ENCODE results near the gene HSPH1. TPM values are rescaled to one million over a fixed set of nuclear protein-coding genes. Genes with fewer than 3 reads are reported as not detected.
"Not testable (repeated sequence)": the region's sequence is repeated elsewhere in the genome, so short reads cannot be mapped to it uniquely, and the experiment has no call there.

The HSPH1 gene
- total RNA-seq, 4 donors from 2014 or later = 33.4 to 48.2 (median 42.1) TPM

DNA sequence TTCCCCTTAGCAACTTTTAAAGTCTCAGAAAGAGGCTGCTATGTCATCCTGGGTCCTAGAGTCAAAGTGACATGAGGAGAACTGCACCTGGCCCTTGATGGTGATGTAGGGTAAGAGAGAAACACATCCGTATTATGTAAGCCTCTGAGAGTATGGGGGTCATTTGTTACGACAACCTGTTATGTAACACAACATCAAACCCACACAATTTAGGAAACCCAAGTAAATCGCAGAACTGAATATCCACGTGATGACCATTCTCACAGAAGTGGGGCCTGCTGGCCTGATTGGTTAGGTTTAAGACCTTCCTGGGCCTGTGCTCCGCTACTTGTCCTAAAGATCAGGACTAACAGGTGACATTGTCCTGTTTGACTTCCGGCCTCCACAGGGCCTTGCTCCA lies 22.7 kb upstream of the HSPH1 start:
- H3K36me3 ChIP-seq = no peaks in the 10 kb centered on the region
- TF ChIP-seq POLR2AphosphoS5 (IDR thresholded peaks at IDR 0.05) = no peak
- no peak for TF ChIP-seq EP300 (IDR thresholded peaks at IDR 0.05)
- no peak for TF ChIP-seq POLR2A (IDR thresholded peaks at IDR 0.05; ENCODE audit: low read depth)
- TF ChIP-seq, protein P1, sequence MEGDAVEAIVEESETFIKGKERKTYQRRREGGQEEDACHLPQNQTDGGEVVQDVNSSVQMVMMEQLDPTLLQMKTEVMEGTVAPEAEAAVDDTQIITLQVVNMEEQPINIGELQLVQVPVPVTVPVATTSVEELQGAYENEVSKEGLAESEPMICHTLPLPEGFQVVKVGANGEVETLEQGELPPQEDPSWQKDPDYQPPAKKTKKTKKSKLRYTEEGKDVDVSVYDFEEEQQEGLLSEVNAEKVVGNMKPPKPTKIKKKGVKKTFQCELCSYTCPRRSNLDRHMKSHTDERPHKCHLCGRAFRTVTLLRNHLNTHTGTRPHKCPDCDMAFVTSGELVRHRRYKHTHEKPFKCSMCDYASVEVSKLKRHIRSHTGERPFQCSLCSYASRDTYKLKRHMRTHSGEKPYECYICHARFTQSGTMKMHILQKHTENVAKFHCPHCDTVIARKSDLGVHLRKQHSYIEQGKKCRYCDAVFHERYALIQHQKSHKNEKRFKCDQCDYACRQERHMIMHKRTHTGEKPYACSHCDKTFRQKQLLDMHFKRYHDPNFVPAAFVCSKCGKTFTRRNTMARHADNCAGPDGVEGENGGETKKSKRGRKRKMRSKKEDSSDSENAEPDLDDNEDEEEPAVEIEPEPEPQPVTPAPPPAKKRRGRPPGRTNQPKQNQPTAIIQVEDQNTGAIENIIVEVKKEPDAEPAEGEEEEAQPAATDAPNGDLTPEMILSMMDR (IDR thresholded peaks at IDR 0.05) = no peak
- intact Hi-C loops (cut with DNase I) = no loop called here
- no peak overlapping the region for H3K4me3 ChIP-seq
- H3K27me3 ChIP-seq = no peaks in the 10 kb centered on the region
- no peak overlapping the region for H3K27ac ChIP-seq (replicated peaks in 1 of 4)
- no peak for DNase-seq (ENCODE audit: extremely low spot score)
- WGBS = 79% methylated on average over 5 of the region's 6 CpGs
- no peaks in the 10 kb centered on the region for H3K9me3 ChIP-seq
- no peaks in the 10 kb centered on the region for H3K4me1 ChIP-seq

DNA sequence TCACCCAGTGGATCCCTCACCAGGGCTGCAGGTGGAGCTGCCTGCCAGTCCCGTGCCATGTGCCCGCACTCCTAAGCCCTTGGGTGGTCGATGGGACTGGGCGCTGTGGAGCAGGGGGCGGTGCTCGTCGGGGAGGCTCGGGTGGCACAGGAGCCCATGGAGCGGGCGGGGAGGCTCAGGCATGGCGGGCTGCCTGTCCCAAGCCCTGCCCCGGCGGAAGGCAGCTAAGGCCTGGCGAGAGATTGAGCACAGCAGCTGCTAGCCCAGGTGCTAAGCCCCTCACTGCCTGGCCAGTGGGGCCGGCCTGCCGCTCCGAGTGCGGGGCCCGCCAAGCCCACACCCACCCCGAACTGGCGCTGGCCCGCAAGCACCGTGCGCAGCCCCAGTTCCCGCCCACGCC lies 21.3 kb upstream of the HSPH1 start:
- intact Hi-C loops (cut with DNase I) = no loop called here
- no peak for DNase-seq (ENCODE audit: extremely low spot score)
- Histone ChIP-seq H3K4me1 (no peaks in the 10 kb centered on the region), H3K36me3 (no peaks in the 10 kb centered on the region), H3K27ac (replicated peaks in 1 of 4) (no peak overlapping the region), H3K9me3 (no peaks in the 10 kb centered on the region), H3K27me3 (no peaks in the 10 kb centered on the region), H3K4me3 (no peak overlapping the region)
- WGBS = no CpG with 5 or more reads among the region's 26 CpGs
- TF ChIP-seq, protein P1 (IDR thresholded peaks at IDR 0.05) = no peak
- no peak for TF ChIP-seq POLR2AphosphoS5 (IDR thresholded peaks at IDR 0.05)
- no peak for TF ChIP-seq EP300 (IDR thresholded peaks at IDR 0.05)
- TF ChIP-seq POLR2A (IDR thresholded peaks at IDR 0.05; ENCODE audit: low read depth) = no peak

- Histone ChIP-seq H3K27ac (replicated peaks in 1 of 4) (no peak overlapping the region), H3K36me3 (no peaks in the 10 kb centered on the region), H3K9me3 (no peaks in the 10 kb centered on the region), H3K4me3 (no peak overlapping the region), H3K4me1 (peaks cover 0 to 5% (median 0%) of the 10 kb centered on the region in 4 donors), H3K27me3 (no peaks in the 10 kb centered on the region)
- intact Hi-C loops (cut with DNase I) = no loop called here
- 82% methylated on average over 5 of the region's 5 CpGs for WGBS
- DNase-seq (ENCODE audit: extremely low spot score) = peak; percentile 29
- TF ChIP-seq EP300 (IDR thresholded peaks at IDR 0.05) = no peak
- TF ChIP-seq, protein P1 (IDR thresholded peaks at IDR 0.05) = no peak
- TF ChIP-seq POLR2A (IDR thresholded peaks at IDR 0.05; ENCODE audit: low read depth) = no peak
- TF ChIP-seq POLR2AphosphoS5 (IDR thresholded peaks at IDR 0.05) = no peak
These were observed 18.1 kb upstream of the HSPH1 start for GRCh38 chr13:31179754-31180153.

DNA sequence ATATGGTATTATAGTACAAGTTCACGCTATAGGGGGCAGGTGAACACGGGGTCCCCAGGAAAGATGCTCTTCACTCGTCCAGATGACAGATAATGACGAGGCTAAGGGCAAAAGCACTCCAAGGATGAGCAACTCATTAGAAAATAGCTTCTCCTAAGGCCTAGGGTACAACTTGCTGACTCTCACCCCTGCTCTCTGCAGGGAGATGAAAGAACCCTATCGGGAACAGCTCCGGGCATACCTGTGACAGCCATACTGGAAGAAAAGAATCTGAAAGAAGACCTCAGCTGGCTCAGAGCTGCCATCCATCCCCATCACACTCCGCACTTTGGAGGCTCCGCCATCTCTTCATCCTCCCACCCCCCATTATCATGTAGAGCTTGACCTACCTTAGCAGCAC lies 17.5 kb upstream of the HSPH1 start:
- no peaks in the 10 kb centered on the region for H3K27me3 ChIP-seq
- no peaks in the 10 kb centered on the region for H3K9me3 ChIP-seq
- H3K36me3 ChIP-seq = no peaks in the 10 kb centered on the region
- no peak overlapping the region for H3K4me3 ChIP-seq
- no peak overlapping the region for H3K27ac ChIP-seq (replicated peaks in 1 of 4)
- peaks cover 0 to 5% (median 0%) of the 10 kb centered on the region in 4 donors for H3K4me1 ChIP-seq
- intact Hi-C loops (cut with DNase I) = no loop called here
- no peak for TF ChIP-seq EP300 (IDR thresholded peaks at IDR 0.05)
- WGBS = 95% methylated on average over 8 of the region's 8 CpGs
- DNase-seq (ENCODE audit: extremely low spot score) = peak; percentile 90

DNA sequence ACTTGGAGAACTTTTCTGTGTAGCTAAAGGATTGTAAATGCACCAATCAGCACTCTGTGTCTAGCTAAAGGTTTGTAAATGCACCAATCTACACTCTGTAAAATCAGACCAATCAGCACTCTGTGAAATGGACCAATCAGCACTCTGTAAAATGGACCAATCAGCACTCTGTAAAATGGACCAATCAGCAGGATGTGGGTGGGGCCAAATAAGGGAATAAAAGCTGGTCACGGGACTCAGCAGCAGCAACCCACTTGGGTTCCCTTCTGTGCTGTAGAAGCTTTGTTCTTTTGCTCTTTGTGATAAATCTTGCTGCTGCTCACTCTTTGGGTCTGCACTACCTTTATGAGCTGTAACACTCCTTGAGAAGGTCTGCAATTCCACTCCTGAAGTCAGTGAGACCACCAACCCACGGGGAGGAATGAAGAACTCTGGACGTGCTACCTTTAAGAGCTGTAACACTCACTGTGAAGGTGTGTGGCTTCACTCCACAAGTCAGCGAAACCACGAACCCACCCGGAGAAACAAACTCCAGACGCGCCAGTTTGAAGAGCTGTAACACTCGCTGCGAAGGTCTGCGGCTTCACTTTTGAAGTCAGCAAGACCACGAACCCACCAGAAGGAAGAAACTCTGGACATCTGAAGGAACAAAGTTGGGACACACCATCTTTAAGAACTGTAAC lies 16.2 kb upstream of the HSPH1 start:
- H3K9me3 ChIP-seq; H3K27ac ChIP-seq (replicated peaks in 1 of 4); H3K27me3 ChIP-seq; H3K36me3 ChIP-seq; H3K4me1 ChIP-seq; intact Hi-C loops (cut with DNase I); H3K4me3 ChIP-seq: not testable (repeated sequence)
- peak; percentile 89 for DNase-seq (ENCODE audit: extremely low spot score)
- WGBS = 88% methylated on average over 11 of the region's 12 CpGs

Data from esophagus muscularis mucosa (tissue), 4 donors.